ENCODE measurements around the gene PARVB. TPM values are rescaled to one million over a fixed set of nuclear protein-coding genes. Genes with fewer than 3 reads are reported as not detected.

PARVB gene
- polyA plus RNA-seq, 3 donors from 2014 or later: 1.8 to 3.8 (median 2.7) TPM

DNA sequence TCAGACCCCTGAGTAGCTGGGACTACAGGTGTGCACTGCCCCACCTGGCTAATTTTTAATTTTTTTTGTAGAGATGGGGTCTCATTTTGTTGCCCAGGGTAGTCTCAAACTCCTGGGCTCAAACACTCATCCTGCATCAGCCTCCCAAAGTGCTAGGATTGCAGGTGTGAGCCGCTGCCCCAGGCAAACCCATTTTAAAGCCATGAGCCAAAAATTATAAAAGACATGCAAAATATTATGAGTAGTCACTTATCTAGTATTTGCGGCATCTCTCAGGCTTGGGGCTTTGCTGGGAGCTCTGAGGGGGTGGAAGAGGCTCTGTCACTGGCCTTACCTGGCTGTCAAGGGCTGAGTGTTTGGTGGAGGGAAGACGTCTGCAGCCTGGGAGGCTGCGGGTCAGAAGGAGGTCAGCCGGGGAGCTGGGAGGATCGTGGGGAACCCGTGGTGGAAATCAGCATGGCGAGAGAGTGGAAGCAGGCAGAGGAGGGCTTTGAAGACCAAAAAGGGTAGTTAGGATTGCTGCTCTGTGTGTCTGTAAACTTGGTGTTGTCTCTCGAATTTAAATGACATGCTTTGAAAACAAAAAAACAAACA, 87.6 kb downstream of the PARVB start:
- Mint-ChIP-seq H3K27me3 (ENCODE audit: low read depth in 3 of 3) (no peaks in the 10 kb centered on the region), H3K4me3 (no peak overlapping the region), H3K27ac (no peak overlapping the region), H3K4me1 (no peaks in the 10 kb centered on the region), H3K36me3 (peaks cover 0 to 1% (median 0%) of the 10 kb centered on the region in 3 donors), H3K9me3 (no peaks in the 10 kb centered on the region)
- DNase-seq: no peak

DNA sequence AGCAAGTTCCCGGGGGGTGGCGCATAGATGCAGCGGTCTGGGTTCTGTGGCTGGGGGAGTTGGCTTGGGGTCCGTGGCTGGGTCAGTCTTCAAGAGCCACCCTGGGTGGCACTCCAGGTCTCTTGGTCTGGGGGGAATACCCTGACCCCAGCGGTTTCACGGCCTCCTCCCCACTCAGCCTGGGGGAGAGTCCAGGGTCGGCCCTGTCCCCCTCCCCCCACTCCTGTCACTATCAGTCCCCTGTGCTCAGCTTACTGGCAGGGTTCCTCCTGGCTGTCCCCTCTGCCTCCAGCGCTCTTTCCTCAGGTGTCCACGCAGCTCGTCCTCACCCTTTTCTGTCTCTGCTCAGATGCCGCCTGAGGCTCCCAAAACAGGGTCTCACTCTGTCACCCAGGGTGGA, 88.1 kb downstream of the PARVB start:
- H3K4me3 Mint-ChIP-seq: no peak overlapping the region
- peaks cover 0 to 4% (median 0%) of the 10 kb centered on the region in 3 donors for H3K36me3 Mint-ChIP-seq

DNA sequence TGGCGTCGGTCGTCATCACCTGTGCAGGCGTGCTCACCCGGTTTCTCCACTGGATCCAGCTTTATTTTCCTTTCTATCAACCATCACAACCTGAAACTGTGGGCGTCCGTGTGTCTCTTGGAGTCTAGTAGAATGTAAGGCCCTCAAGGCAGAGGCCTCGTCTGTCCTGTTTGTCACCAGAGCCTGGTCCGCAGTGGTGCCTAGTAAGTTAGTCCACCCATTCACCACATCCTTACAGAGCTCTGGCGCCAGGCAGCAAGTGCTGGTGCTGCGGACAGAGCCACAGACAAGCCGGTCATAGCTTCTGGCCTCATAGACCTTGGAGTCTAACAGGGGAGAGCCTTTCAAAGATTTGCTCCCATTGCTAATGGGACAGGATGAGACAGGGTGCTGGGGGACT, 92.2 kb downstream of the PARVB start:
- Mint-ChIP-seq H3K27me3 (ENCODE audit: low read depth in 3 of 3) (peaks cover 0 to 5% (median 0%) of the 10 kb centered on the region in 3 donors), H3K27ac (no peak overlapping the region), H3K4me1 (no peaks in the 10 kb centered on the region), H3K4me3 (no peak overlapping the region), H3K36me3 (peaks cover 0 to 4% (median 0%) of the 10 kb centered on the region in 3 donors), H3K9me3 (peaks cover 0 to 2% (median 0%) of the 10 kb centered on the region in 6 donors)
- no peak for DNase-seq

More for the DNA sequence above, 88.1 kb downstream of the PARVB start:
- Mint-ChIP-seq H3K27me3 (ENCODE audit: low read depth in 3 of 3) (no peaks in the 10 kb centered on the region), H3K9me3 (no peaks in the 10 kb centered on the region), H3K27ac (no peak overlapping the region), H3K4me1 (no peaks in the 10 kb centered on the region)
- no peak for DNase-seq

DNA sequence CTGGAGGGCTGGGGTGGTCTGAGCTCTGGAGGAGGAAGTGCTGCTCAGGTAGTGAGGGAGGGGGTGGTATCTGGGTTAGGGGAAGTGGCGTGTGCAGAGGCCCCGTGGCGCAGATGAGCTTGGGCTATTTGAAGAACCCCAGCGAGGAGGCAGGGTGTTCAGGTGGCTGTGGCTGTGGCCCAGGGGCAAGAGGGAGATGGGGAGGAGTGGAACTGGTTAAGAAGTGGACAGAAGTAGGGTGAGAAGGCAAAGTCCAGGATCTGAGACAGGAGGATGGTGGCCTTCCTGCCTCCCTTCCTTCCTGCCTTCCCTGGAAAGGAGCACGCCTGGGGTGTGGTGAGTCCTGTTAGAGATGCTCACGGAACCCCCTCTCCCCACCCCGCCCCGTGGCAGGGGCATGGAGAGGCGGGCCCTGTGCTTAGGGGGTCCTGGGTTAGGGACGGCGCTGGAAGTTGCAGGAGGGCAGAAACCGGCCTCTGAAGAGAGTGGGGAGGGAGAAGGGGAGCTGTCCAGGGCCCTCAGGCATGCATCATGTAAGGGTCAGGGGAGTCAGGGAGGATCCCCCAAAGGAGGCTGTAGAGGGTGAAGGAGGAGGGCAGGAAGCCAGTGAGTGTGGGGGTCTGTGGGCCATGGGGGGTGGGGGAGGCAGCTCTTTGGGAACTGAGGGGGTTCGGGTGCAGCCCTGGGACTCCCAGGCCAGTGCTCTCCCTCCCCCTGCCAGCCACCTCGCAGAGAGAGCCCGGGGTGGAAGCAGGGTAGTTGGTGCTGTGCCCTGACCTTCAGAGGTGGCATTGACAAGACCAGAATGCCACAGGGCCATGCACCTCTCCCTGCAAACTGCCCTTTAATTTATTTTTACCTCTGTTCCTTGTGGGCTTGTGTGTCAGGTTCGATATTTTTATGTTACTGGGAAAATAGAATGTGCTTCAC, 92.9 kb downstream of the PARVB start:
- H3K9me3 Mint-ChIP-seq: peaks cover 0 to 2% (median 0%) of the 10 kb centered on the region in 6 donors
- H3K4me1 Mint-ChIP-seq: no peaks in the 10 kb centered on the region
- H3K36me3 Mint-ChIP-seq: peaks cover 0 to 4% (median 4%) of the 10 kb centered on the region in 3 donors
- H3K27ac Mint-ChIP-seq: peak overlapping the region in 2 of 6 donors; percentile 26 to 30
- peaks cover 0 to 5% (median 0%) of the 10 kb centered on the region in 3 donors for H3K27me3 Mint-ChIP-seq (ENCODE audit: low read depth in 3 of 3)
- no peak for DNase-seq
- no peak overlapping the region for H3K4me3 Mint-ChIP-seq

DNA sequence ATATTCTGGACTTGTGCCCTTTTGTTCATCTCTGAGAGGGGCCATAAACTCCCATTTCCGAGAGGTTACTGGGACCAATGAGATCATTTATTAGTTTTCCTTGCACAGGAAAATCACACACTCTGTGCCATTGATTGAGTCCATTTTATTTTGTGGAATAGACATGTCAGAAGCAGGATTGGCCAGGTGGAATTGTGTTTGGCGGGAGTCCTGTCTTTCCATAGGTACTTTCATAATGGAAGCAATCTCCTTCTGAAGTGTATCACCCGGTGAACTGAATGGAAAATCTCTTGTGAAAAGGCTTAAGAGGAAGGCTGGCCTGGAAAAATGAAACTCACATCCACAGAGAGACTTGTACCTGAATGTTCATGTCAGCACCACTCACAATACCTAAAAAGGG, 93.6 kb downstream of the PARVB start:
- DNase-seq: no peak
- no peaks in the 10 kb centered on the region for H3K4me1 Mint-ChIP-seq
- peaks cover 0 to 4% (median 4%) of the 10 kb centered on the region in 3 donors for H3K36me3 Mint-ChIP-seq
- no peak overlapping the region for H3K27ac Mint-ChIP-seq
- peaks cover 0 to 5% (median 0%) of the 10 kb centered on the region in 3 donors for H3K27me3 Mint-ChIP-seq (ENCODE audit: low read depth in 3 of 3)
- H3K9me3 Mint-ChIP-seq: peaks cover 0 to 2% (median 0%) of the 10 kb centered on the region in 6 donors
- H3K4me3 Mint-ChIP-seq: no peak overlapping the region

DNA sequence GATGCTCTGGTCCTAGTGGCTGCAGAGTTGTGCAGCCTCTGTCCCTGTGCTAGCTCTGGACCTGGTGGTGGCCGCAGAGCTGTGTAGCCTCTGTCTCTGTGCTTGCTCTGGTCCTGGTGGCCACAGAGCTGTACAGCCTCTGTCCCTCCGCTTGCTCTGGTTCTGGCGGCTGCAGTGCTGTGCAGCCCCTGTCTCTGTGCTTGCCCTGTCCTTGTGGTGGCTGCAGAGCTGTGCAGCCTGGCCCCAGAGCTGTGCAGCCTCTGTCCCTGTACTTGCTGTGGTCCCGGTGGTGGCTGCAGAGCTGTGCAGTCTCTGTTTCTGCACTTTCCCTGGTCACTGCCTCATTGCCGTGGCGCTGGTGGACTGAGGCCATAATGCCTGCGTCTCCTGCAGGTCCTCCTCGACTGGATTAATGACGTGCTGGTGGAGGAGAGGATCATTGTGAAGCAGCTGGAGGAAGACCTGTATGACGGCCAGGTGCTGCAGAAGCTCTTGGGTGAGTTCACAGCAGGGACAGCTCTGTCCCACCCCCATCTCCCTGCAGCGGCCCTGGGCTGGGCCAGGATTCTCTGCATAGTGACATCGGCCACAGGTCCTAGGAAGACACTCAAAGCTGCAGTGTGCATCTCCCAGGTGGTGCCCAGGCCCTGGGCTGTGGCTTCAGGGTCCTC, 94.7 kb downstream of the PARVB start:
- Mint-ChIP-seq H3K27ac (no peak overlapping the region), H3K27me3 (ENCODE audit: low read depth in 3 of 3) (peaks cover 0 to 5% (median 0%) of the 10 kb centered on the region in 3 donors), H3K4me1 (no peaks in the 10 kb centered on the region), H3K4me3 (no peak overlapping the region), H3K9me3 (peaks cover 0 to 2% (median 0%) of the 10 kb centered on the region in 6 donors), H3K36me3 (peaks cover 0 to 4% (median 4%) of the 10 kb centered on the region in 3 donors)
- no peak for DNase-seq

DNA sequence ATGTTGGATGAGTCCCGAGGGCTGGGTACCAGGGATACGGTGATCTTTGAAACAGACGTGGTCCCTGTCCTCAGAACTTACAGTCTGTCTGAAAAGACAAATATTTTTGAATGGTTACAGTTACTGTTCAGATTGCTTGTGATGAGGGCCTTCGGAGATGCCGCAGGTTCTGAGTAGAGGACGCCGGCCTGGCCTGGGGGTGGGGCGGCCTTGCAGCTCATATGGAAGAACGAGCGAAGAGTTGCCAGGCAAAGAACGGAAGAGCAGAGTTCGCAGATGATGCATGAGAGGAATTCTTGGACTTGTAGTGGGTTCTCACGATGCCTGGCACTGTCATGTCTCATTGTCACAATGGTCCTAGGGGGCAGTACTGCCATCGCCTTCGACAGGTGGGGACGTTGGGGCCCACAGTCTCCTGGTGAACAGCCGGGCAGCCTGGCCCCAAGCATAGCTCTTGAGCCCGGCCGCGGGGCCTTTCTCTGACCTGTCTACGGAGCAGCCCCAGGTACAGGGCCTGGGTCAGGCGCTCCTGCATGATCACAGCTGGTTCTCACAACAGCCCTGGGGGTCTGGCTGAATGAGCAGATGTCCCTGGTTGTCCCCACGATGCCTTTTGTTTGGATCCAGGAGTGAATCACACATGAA, 95.7 kb downstream of the PARVB start:
- no peak for DNase-seq
- Mint-ChIP-seq H3K4me1 (no peaks in the 10 kb centered on the region), H3K4me3 (no peak overlapping the region), H3K27ac (no peak overlapping the region), H3K9me3 (peaks cover 0 to 2% (median 0%) of the 10 kb centered on the region in 6 donors), H3K27me3 (ENCODE audit: low read depth in 3 of 3) (peaks cover 0 to 5% (median 0%) of the 10 kb centered on the region in 3 donors), H3K36me3 (peaks cover 0 to 4% (median 4%) of the 10 kb centered on the region in 3 donors)

DNA sequence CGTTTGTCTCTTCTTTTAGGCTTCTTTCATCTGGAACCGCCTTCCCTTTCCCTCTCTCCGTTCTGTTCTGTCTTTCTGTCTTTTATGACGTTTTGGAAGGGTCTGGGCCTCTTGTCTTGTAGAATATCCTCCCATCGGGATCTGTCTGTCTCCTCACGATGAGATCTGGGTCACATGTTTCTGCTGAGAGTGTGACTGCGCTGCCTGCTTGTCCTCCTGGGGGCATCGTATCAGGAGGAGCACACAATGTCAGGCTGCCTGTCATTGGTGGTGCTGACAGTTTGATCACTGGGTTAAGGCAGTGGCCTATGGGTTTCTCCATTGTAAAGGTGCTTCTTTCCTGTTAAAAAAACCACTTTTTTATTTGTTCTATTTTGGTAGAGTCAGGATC, 96.2 kb downstream of the PARVB start:
- no peak overlapping the region for H3K4me3 Mint-ChIP-seq
- DNase-seq: no peak
- H3K27me3 Mint-ChIP-seq (ENCODE audit: low read depth in 3 of 3): peaks cover 0 to 5% (median 2%) of the 10 kb centered on the region in 3 donors
- peaks cover 0 to 4% (median 4%) of the 10 kb centered on the region in 3 donors for H3K36me3 Mint-ChIP-seq
- H3K4me1 Mint-ChIP-seq: no peaks in the 10 kb centered on the region
- peaks cover 0 to 3% (median 0%) of the 10 kb centered on the region in 6 donors for H3K9me3 Mint-ChIP-seq
- no peak overlapping the region for H3K27ac Mint-ChIP-seq

DNA sequence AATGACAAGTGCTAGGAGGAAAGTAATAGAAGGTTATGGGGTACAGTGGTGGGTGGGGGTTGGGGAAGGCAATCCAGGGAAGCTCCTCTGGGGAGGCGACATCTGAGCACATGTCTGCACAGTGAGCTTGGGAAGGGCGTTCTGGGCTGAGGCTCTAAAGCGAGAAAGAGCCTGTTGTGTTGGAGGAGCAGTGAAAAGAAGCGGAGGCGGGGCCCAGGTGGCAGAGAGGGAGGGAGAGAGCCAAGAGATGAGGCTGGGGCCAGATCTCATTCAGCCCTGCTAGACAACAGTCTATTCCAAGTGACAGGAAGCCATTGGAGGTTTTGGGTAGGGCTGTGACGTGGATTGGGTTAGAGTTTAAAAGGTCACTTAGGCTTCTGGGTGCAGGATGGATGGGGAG, 101.3 kb downstream of the PARVB start:
- Mint-ChIP-seq H3K27ac (no peak overlapping the region), H3K4me3 (no peak overlapping the region), H3K4me1 (no peaks in the 10 kb centered on the region), H3K36me3 (peaks cover 0 to 15% (median 12%) of the 10 kb centered on the region in 3 donors), H3K9me3 (peaks cover 0 to 25% (median 10%) of the 10 kb centered on the region in 6 donors), H3K27me3 (ENCODE audit: low read depth in 3 of 3) (peaks cover 0 to 2% (median 1%) of the 10 kb centered on the region in 3 donors)
- no peak for DNase-seq

DNA sequence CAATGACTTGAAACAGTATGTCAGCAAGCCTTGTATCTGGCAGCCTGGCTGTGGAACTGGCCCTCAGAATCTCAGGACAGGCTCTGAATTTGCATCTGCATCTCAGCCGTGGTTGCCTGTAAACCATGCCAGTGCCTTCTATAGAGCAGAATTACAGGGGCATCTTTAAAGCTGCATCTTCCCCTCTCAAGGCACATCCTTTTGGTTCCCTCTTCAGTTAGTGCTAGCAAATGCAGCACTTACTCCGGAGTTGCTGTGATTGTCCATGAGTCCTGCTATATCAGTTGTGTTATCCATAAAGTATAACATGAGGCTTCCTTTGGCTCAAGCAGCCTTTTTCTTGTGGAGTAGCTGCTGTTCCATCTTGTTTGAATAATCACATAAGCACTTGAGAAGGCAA, 102.7 kb downstream of the PARVB start:
- H3K27ac Mint-ChIP-seq: no peak overlapping the region
- no peak overlapping the region for H3K4me3 Mint-ChIP-seq
- peaks cover 0 to 25% (median 10%) of the 10 kb centered on the region in 6 donors for H3K9me3 Mint-ChIP-seq
- H3K4me1 Mint-ChIP-seq: no peaks in the 10 kb centered on the region
- peaks cover 0 to 3% (median 2%) of the 10 kb centered on the region in 3 donors for H3K27me3 Mint-ChIP-seq (ENCODE audit: low read depth in 3 of 3)
- peaks cover 0 to 12% (median 11%) of the 10 kb centered on the region in 3 donors for H3K36me3 Mint-ChIP-seq
- no peak for DNase-seq

DNA sequence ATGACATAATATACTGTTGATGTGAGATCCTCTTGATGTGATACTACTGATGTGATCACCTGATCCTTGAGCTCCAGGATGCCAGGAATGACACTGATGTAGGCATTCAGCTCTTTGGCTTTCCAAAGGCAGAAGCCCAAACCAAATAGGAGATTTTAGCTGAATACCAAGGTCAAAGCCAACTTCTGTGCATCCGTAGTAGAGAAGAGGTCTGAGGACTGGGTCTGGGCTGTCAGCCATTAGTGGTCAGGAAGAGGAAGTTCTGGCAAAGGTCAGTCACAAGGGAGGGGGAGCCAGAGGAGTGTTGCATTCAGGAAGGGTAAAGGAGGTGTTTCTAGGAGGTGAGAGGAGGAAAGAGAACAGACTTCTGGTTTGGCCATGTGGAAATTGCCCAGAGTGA, 103.3 kb downstream of the PARVB start:
- Mint-ChIP-seq H3K9me3 (peaks cover 0 to 25% (median 10%) of the 10 kb centered on the region in 6 donors), H3K4me1 (no peaks in the 10 kb centered on the region), H3K27me3 (ENCODE audit: low read depth in 3 of 3) (peaks cover 0 to 3% (median 2%) of the 10 kb centered on the region in 3 donors), H3K36me3 (peaks cover 0 to 12% (median 11%) of the 10 kb centered on the region in 3 donors), H3K4me3 (peak overlapping the region in 1 of 5 donors; percentile 2), H3K27ac (no peak overlapping the region)
- DNase-seq: no peak

DNA sequence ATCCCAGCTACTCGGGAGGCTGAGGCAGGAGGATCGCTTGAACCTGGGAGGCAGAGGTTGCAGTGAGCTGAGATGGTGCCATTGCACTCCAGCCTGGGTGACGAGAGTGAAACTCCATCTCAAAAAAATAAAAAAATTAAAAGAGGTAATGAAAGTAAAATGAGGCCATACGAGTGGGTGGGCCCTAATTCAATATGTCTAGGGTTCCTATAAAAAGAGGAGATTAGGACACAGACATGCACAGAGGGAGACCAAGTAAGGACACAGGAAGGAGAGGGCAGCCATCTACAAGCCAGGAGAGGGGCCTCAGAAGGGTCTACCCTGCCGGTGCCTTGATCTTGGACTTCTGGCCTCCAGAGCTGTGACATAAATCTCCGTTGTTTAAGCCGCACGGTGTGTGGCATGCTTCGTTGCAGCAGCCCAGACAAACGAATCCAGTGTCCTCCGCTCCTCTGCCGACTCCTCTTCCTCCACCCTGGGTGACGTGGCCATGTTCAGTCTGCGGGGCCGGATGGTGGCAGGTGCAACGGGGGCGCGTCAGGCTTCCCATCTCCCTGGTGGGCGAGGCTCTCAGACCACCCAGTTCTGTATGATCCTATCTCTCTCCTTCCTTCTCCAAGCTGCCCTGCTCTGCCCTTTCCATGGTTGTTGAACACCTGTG, 105.0 kb downstream of the PARVB start:
- Mint-ChIP-seq H3K36me3 (peaks cover 0 to 12% (median 11%) of the 10 kb centered on the region in 3 donors), H3K27ac (no peak overlapping the region), H3K27me3 (ENCODE audit: low read depth in 3 of 3) (peaks cover 0 to 3% (median 2%) of the 10 kb centered on the region in 3 donors), H3K4me3 (no peak overlapping the region), H3K4me1 (peaks cover 4 to 6% of the 10 kb centered on the region in 2 donors), H3K9me3 (peaks cover 0 to 25% (median 10%) of the 10 kb centered on the region in 6 donors)
- DNase-seq: no peak

DNA sequence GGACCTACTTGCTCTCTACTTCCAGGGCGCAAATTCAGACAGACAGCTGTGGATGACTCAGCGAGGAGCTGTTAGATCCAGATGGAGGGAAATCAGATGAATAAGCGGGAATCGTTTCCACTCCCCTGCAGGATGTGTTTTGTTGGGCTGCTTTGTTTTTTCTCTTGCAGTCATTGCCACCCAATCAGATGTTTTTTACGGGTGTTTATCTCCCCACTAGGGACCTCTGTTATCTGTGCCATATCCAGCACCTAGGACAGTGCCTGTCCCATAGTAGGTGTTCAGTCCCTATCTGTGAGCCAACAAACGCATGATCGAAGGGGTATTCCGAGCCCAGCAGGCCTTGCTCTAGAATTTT, 105.5 kb downstream of the PARVB start:
- H3K27ac Mint-ChIP-seq: no peak overlapping the region
- H3K4me1 Mint-ChIP-seq: peaks cover 6 to 11% of the 10 kb centered on the region in 2 donors
- H3K4me3 Mint-ChIP-seq: no peak overlapping the region
- no peak for DNase-seq
- H3K9me3 Mint-ChIP-seq: peaks cover 0 to 25% (median 10%) of the 10 kb centered on the region in 6 donors
- H3K36me3 Mint-ChIP-seq: peaks cover 0 to 12% (median 11%) of the 10 kb centered on the region in 3 donors
- H3K27me3 Mint-ChIP-seq (ENCODE audit: low read depth in 3 of 3): peaks cover 0 to 4% (median 3%) of the 10 kb centered on the region in 3 donors

Measured in immature natural killer cell (primary cell).